ENCODE data around the gene RSAD1.

RSAD1 gene

GRCh38 chr17:50457621-50458020 is 21.0 kb upstream of the RSAD1 start:
- Histone ChIP-seq H3K9ac (no peak overlapping the region), H3K4me2 (no peak overlapping the region), H3K79me2 (ENCODE audit: insufficient read depth, low read depth) (no peaks in the 10 kb centered on the region), H3K36me3 (ENCODE audit: insufficient read depth) (no peaks in the 10 kb centered on the region), H3K4me3 (IDR thresholded peaks at IDR 0.05; ENCODE audit: insufficient read depth, low read depth, low read length) (no peak overlapping the region), H2AFZ (ENCODE audit: low read depth) (no peak overlapping the region), H3K4me1 (ENCODE audit: low read depth, poor library complexity, severe bottlenecking) (no peaks in the 10 kb centered on the region), H4K20me1 (ENCODE audit: insufficient read depth) (no peaks in the 10 kb centered on the region), H3K27ac (no peak overlapping the region), H3K27me3 (ENCODE audit: insufficient read depth, low read depth) (no peaks in the 10 kb centered on the region)
- TF ChIP-seq, protein P1, sequence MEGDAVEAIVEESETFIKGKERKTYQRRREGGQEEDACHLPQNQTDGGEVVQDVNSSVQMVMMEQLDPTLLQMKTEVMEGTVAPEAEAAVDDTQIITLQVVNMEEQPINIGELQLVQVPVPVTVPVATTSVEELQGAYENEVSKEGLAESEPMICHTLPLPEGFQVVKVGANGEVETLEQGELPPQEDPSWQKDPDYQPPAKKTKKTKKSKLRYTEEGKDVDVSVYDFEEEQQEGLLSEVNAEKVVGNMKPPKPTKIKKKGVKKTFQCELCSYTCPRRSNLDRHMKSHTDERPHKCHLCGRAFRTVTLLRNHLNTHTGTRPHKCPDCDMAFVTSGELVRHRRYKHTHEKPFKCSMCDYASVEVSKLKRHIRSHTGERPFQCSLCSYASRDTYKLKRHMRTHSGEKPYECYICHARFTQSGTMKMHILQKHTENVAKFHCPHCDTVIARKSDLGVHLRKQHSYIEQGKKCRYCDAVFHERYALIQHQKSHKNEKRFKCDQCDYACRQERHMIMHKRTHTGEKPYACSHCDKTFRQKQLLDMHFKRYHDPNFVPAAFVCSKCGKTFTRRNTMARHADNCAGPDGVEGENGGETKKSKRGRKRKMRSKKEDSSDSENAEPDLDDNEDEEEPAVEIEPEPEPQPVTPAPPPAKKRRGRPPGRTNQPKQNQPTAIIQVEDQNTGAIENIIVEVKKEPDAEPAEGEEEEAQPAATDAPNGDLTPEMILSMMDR (conservative IDR thresholded peaks at IDR 0.05; ENCODE audit: low read depth, low read length) = no peak

DNA sequence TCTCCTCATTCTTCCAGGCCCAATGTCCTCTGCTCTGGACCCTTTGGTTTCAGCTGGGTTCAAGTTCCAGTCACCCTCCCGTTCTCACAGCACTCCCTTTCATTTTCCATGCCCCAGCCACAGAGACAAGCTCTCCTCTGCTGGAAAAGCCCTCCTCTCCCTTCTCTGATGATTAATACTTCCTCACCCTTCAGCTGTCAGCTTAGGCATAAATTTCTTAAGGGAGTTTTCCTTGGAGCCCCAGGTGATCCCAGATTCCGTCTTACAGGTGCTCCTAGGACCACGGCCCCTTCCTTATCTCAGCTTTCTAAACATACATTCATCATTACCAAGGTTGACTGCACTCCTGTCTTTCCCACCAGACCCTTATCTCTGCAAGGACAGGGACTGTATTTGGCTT is 20.4 kb upstream of the RSAD1 start:
- Histone ChIP-seq H4K20me1 (ENCODE audit: insufficient read depth) (no peaks in the 10 kb centered on the region), H3K79me2 (ENCODE audit: insufficient read depth, low read depth) (no peaks in the 10 kb centered on the region), H3K27ac (no peak overlapping the region), H3K4me2 (no peak overlapping the region), H3K4me3 (IDR thresholded peaks at IDR 0.05; ENCODE audit: insufficient read depth, low read depth, low read length) (no peak overlapping the region), H2AFZ (ENCODE audit: low read depth) (no peak overlapping the region), H3K4me1 (ENCODE audit: low read depth, poor library complexity, severe bottlenecking) (no peaks in the 10 kb centered on the region), H3K9ac (no peak overlapping the region), H3K36me3 (ENCODE audit: insufficient read depth) (no peaks in the 10 kb centered on the region), H3K27me3 (ENCODE audit: insufficient read depth, low read depth) (no peaks in the 10 kb centered on the region)
- TF ChIP-seq, protein P1 (conservative IDR thresholded peaks at IDR 0.05; ENCODE audit: low read depth, low read length) = no peak

- no peaks in the 10 kb centered on the region for H3K36me3 ChIP-seq (ENCODE audit: insufficient read depth)
- H3K27ac ChIP-seq = no peak overlapping the region
- H3K27me3 ChIP-seq (ENCODE audit: insufficient read depth, low read depth) = no peaks in the 10 kb centered on the region
- no peak overlapping the region for H2AFZ ChIP-seq (ENCODE audit: low read depth)
- H3K4me2 ChIP-seq = no peak overlapping the region
- no peaks in the 10 kb centered on the region for H4K20me1 ChIP-seq (ENCODE audit: insufficient read depth)
- no peaks in the 10 kb centered on the region for H3K79me2 ChIP-seq (ENCODE audit: insufficient read depth, low read depth)
- TF ChIP-seq, protein P1 (conservative IDR thresholded peaks at IDR 0.05; ENCODE audit: low read depth, low read length) = no peak
- H3K4me1 ChIP-seq (ENCODE audit: low read depth, poor library complexity, severe bottlenecking) = no peaks in the 10 kb centered on the region
- H3K4me3 ChIP-seq (IDR thresholded peaks at IDR 0.05; ENCODE audit: insufficient read depth, low read depth, low read length) = no peak overlapping the region
- no peak overlapping the region for H3K9ac ChIP-seq
Measured at GRCh38 chr17:50458701-50459676, 19.7 kb upstream of the RSAD1 start.

- TF ChIP-seq, protein P1 (conservative IDR thresholded peaks at IDR 0.05; ENCODE audit: low read depth, low read length) = no peak
- Histone ChIP-seq H3K27ac (no peak overlapping the region), H2AFZ (ENCODE audit: low read depth) (no peak overlapping the region), H3K36me3 (ENCODE audit: insufficient read depth) (no peaks in the 10 kb centered on the region), H3K79me2 (ENCODE audit: insufficient read depth, low read depth) (no peaks in the 10 kb centered on the region), H4K20me1 (ENCODE audit: insufficient read depth) (no peaks in the 10 kb centered on the region), H3K9ac (no peak overlapping the region), H3K27me3 (ENCODE audit: insufficient read depth, low read depth) (no peaks in the 10 kb centered on the region), H3K4me3 (IDR thresholded peaks at IDR 0.05; ENCODE audit: insufficient read depth, low read depth, low read length) (no peak overlapping the region), H3K4me2 (no peak overlapping the region), H3K4me1 (ENCODE audit: low read depth, poor library complexity, severe bottlenecking) (no peaks in the 10 kb centered on the region)
Measured at GRCh38 chr17:50459756-50460155, 18.9 kb upstream of the RSAD1 start.

Measured in KMS-11 (cell line).